Right renal cortex interstitium (tissue), 3 donors: ENCODE measurements around the gene POLR3C. TPM values are rescaled to one million over a fixed set of nuclear protein-coding genes. Genes with fewer than 3 reads are reported as not detected.

Experiments used
- polyA plus RNA-seq, 3 donors: library from polyadenylated mRNA; unstranded; fragments of 120-200 nt; gene quantifications; one replicate each; pipeline ENCODE4 v1.2.1, GENCODE V29; 2013; ENCODE audit not compliant: insufficient read length in 3 of 3

POLR3C gene
- polyA plus RNA-seq, 3 donors = 34.4 to 39.1 (median 37.7) TPM

Other genes with a start within 250 kb of the POLR3C start
- gene GPR89A, start 216.2 kb upstream of the POLR3C start, polyA plus RNA-seq = 10 to 100 TPM; 38.5 to 53.0 (median 45.1) TPM
- 100 to 1,000 TPM; 158 to 219 (median 210) TPM for gene PDZK1, start 116.8 kb upstream of the POLR3C start, polyA plus RNA-seq
- gene CD160, start 104.7 kb upstream of the POLR3C start, polyA plus RNA-seq = 1 to 10 TPM in 1 of 3 donors, under 1 TPM in 2; 0.79 to 1.2 (median 0.94) TPM
- 10 to 100 TPM; 14.0 to 15.5 (median 14.8) TPM for gene RNF115, start 105 bp upstream of the POLR3C start, polyA plus RNA-seq
- 1 to 10 TPM; 5.4 to 7.2 (median 5.4) TPM for gene NUDT17, start 21.4 kb downstream of the POLR3C start, polyA plus RNA-seq
- gene PIAS3, start 34.9 kb downstream of the POLR3C start, polyA plus RNA-seq = 10 to 100 TPM; 39.8 to 46.3 (median 41.5) TPM
- 1 to 10 TPM; 2.1 to 2.6 (median 2.2) TPM for gene ANKRD35, start 61.7 kb downstream of the POLR3C start, polyA plus RNA-seq
- under 1 TPM; 0.59 to 0.90 (median 0.62) TPM for gene ITGA10, start 85.8 kb downstream of the POLR3C start, polyA plus RNA-seq
- gene PEX11B, start 94.5 kb downstream of the POLR3C start, polyA plus RNA-seq = 10 to 100 TPM; 59.3 to 65.3 (median 60.0) TPM
- gene RBM8A, start 103.3 kb downstream of the POLR3C start, polyA plus RNA-seq = 100 to 1,000 TPM; 222 to 225 (median 225) TPM
- 10 to 100 TPM; 24.3 to 26.2 (median 25.3) TPM for gene LIX1L, start 133.8 kb downstream of the POLR3C start, polyA plus RNA-seq
- gene ANKRD34A, start 140.4 kb downstream of the POLR3C start, polyA plus RNA-seq = under 1 TPM; 0.37 to 0.51 (median 0.37) TPM
- 10 to 100 TPM; 37.0 to 43.4 (median 39.5) TPM for gene POLR3GL, start 140.5 kb downstream of the POLR3C start, polyA plus RNA-seq
- gene TXNIP, start 172.4 kb downstream of the POLR3C start, polyA plus RNA-seq = 100 to 1,000 TPM; 417 to 557 (median 478) TPM
- gene HJV, start 197.5 kb downstream of the POLR3C start, polyA plus RNA-seq = under 1 TPM; 0.07 to 0.21 (median 0.16) TPM